Dermis blood vessel endothelial cell (primary cell): ENCODE results near the gene ORAI3. TPM values are rescaled to one million over a fixed set of nuclear protein-coding genes. Genes with fewer than 3 reads are reported as not detected.
A peak's percentile ranks its signal among the peaks of the same experiment; 100 is the strongest.

Experiments
- DNase-seq: peaks from one replicate; pipeline ENCODE4 v3.0.0; 2010
- total RNA-seq: library from RNA; depleted of rRNA; stranded (reverse); fragments of >200 nt; gene quantifications from 2 replicates; pipeline ENCODE4 v1.2.3, GENCODE V29; 2014

The ORAI3 gene
- total RNA-seq, 1 donor from 2014 or later, result 40.2 TPM

GRCh38 chr16:30992276-30992780 lies 43.5 kb downstream of the ORAI3 start:
- no peak for DNase-seq

GRCh38 chr16:30992931-30993816 lies 44.3 kb downstream of the ORAI3 start:
- no peak for DNase-seq

DNA sequence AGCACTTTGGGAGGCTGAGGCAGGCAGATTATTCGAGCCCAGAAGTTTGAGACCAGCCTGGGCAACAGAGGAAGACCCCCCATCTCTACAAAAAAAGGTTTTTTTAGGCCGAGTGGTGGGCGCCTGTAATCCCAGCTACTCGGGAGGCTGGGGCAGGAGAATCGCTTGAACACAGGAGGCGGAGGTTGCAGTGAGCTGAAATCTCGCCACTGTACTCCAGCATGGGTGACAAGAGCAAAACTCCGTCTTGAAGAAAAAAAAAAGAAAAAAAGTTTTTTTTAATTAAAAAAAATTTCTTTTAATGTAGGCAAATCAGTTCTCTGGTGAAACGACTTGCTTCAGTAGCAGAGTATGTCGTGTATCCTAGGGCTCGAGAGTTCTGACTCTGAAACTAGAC lies 47.1 kb downstream of the ORAI3 start:
- no peak for DNase-seq

GRCh38 chr16:30996324-30996984 lies 47.6 kb downstream of the ORAI3 start:
- DNase-seq, result peak; percentile 60

GRCh38 chr16:30996985-30997724 lies 48.3 kb downstream of the ORAI3 start:
- DNase-seq, result peak; percentile 63

DNA sequence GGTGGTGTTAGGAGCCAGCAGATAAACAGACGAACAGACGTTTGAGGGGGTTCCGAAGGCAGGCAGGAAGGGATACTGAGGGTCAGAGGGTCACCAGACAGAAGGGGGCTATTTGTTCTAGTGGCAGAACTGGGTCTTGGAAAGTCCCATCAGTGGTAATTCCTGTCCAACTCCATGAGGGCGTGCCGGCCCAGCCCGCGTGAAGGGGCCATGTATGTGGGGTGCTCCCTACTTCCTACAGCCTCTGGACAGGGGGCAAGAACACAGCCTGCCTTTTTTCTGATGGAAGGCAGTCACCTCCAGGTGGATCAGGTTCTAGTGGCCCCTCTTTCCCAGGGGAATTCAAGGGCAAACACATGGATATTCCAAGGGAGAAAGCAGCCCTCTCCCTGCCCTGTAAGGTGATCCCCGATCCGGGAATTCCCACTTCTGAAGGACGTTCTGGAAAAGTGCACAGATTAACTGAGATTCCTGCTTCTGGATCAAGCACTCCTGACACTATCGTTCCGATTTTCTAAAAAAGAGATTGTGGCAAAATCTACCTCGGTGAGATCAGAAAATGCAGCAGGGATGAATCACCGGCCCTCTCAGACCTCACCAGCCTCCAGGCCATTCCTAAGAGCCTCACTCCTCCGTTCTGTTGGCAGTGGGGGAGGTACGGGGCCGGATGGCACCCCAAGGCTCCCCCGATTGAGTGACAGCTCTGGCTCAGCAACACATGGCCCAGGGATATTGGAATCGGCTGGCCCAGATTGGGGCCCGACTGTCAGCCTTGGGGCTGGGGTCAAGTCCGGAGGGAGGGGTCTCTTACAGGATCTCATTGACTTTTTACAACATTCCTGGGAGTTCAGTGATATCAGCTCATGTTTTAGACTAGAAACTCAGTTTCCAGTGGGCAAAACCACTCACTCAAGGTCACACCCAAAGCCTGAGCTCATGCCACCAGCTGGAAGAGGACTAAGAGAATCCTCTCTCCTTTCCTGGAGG lies 49.1 kb downstream of the ORAI3 start:
- DNase-seq, result peak; percentile 12

DNA sequence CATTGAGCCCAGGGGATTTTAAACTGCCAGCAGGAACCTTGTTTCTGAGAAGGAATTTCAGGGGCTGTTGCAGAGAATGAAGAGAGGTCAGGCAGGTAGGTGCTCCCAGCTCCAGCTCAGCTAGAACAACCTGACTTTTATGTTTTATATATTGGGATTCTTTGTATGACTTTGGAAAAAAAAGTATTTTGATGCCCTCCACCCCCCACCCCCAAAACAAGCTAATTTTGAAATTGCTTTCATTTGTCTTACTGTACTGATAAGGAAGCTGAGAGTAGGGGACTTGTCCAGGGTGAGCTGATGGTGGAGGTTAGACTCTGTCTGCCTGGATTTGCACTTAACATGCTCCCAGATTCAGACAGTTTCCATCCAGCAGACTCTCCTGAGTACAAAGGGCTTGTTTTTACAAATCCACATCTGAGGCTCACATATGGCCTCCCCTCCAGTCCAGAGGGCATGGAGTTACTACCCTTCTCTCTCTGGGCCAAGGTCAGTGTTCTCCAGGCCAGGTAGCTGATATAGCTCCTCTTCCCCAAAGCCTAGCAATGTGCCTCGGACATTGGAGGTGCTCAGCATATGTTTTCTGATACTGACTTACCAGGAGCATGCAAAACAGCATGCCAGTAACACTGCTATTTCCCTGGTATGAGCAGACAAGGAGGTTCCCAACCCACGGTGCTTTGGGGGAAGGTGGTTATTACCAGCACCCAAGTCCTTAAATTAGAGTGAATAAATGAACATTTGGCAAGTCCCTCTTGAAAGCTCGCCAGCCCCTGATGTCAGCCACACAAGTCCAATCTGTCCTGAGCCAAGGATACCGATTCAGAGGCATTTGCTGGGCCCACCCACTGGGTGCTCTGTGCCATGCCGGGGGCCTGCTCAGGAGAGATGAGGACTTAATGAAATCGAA lies 50.2 kb downstream of the ORAI3 start:
- no peak for DNase-seq

DNA sequence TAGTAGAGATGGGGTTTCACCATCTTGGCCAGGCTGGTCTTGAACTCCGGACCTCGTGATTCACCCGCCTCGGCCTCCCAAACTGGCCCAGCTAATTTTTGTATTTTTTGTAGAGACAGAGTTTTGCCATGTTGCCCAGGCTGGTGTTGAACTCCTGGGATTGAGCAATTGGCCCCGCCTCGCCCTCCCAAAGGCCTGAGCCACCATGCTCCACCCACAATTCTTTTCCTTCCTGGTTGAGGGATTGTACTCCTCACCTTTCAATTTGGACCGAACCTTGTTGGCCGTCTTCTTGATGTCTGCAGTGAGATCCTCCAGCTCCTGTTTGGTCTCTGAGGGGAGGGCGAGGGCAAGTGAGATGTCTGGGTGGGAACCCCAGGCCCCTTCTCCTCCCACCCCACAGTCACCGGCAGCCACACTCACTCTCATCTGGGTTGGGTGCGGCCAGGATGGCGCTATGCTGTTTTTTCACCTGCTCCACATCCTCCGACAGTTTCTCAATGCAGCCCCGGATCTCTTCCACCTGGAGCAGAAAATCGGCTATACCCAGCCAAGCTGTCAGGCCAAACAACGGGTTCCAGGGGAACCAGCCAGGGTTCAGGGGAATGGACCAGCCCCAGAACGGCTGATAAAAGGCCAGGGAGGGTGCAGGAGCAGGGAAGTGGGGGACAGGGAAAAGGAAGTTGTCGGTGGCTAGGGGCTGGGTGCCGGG lies 52.0 kb downstream of the ORAI3 start:
- no peak for DNase-seq

DNA sequence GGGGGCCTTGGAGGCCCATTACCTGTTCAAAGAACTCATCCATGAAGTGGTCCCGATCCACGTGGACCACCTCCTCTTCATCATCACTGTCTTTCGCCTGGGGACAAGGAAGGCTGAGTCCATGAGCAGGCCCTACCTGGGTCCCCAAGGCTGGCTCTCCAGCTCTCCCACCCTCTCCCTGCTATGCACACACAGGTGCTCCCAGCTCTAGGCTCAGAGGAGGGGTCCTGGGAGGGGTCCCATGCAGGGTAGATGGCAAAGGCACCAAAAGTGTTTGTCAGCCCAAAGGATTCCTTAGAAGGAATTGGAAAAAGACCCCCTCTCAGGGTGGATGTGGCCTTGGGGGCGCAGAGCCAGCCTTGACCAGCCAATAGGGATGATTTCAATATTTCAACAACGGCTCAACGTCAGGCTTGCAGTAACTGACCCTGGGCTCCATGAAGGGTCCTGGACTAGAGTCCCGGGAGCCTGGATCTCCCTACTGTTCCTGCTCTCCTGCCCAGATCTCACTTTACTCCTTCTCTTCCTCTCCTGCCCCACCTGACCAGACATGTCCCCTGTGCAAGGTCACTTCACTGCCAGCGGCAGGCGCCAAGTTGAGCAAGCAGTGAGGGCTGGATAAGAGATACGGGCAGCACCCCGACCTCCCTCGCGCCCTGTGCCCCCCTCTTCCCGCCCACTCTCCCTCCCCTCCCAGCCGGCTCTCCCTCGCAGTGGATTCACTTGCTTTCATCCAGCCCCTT lies 52.8 kb downstream of the ORAI3 start:
- DNase-seq, result no peak

DNA sequence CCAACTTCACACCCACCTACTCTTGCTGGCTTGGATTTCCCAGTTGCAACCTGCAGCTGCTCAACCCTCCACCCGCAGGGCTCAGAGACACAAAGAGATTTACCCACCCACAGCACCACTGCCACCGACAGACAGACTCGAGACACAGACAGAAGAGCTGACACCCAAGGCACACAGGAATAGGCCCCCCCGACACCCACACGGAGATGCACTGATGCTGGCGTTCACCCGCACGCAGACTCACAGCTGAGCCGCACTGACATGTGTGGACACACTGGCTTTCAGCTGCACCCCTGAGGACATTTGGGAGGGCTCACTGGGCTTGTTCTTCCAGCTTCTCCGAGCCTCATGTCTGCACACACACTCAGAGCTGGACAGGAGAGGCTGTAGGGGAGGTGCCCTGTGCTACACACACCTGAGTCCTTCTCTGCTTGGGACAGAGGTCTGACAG lies 53.4 kb downstream of the ORAI3 start:
- no peak for DNase-seq

GRCh38 chr16:31002862-31003341 lies 54.0 kb downstream of the ORAI3 start:
- DNase-seq, result no peak

DNA sequence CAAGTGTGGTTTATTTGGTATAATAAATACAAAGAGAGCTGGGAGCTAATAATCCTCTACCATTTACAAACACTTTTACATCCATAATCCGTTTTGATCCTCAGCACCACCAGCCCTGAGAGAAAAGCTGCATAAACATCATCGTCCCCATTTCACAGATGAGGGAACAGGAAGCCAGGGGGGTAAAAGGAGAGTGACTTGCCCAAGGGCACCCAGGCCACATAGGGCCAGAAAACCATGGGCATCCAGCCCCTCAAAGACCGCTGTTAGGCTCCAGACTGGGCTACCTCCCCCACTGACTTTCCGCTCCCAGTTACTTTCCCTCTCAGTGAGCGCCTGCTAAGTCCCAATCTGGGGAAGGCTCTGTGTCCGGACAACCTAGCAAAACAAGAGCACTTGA lies 54.9 kb downstream of the ORAI3 start:
- no peak for DNase-seq

Other genes with a start within 250 kb of the ORAI3 start
- 44.1 and 69.1 TPM in 2 replicates for gene SRCAP, start 249.9 kb upstream of the ORAI3 start, total RNA-seq
- gene PHKG2, start 200.6 kb upstream of the ORAI3 start, total RNA-seq, result 20.1 and 21.4 TPM in 2 replicates
- gene CFAP119, start 187.0 kb upstream of the ORAI3 start, total RNA-seq, result 0.93 and 1.2 TPM in 2 replicates
- 64.5 and 100 TPM in 2 replicates for gene RNF40, start 186.7 kb upstream of the ORAI3 start, total RNA-seq
- 6.1 and 8.4 TPM in 2 replicates for gene ZNF629, start 161.9 kb upstream of the ORAI3 start, total RNA-seq
- gene BCL7C, start 55.0 kb upstream of the ORAI3 start, total RNA-seq, result 40.0 and 58.0 TPM in 2 replicates
- 0.17 and 0.70 TPM in 2 replicates for gene CTF1, start 52.5 kb upstream of the ORAI3 start, total RNA-seq
- 21.8 and 26.7 TPM in 2 replicates for gene FBXL19, start 25.5 kb upstream of the ORAI3 start, total RNA-seq
- gene SETD1A, start 8.7 kb downstream of the ORAI3 start, total RNA-seq, result 2.6 and 5.3 TPM in 2 replicates
- 21.0 and 26.4 TPM in 2 replicates for gene HSD3B7, start 36.1 kb downstream of the ORAI3 start, total RNA-seq
- 0.51 and 0.70 TPM in 2 replicates for gene STX1B, start 61.6 kb downstream of the ORAI3 start, total RNA-seq
- gene STX4, start 84.5 kb downstream of the ORAI3 start, total RNA-seq, result 22.9 and 26.2 TPM in 2 replicates
- 7.3 and 9.0 TPM in 2 replicates for gene ZNF668, start 125.2 kb downstream of the ORAI3 start, total RNA-seq
- 16.0 and 17.4 TPM in 2 replicates for gene ZNF646, start 125.4 kb downstream of the ORAI3 start, total RNA-seq
- gene PRSS53, start 139.9 kb downstream of the ORAI3 start, total RNA-seq, result 0.88 and 2.0 TPM in 2 replicates
- 67.6 and 109 TPM in 2 replicates for gene VKORC1, start 145.7 kb downstream of the ORAI3 start, total RNA-seq
- 18.4 and 36.2 TPM in 2 replicates for gene BCKDK, start 159.3 kb downstream of the ORAI3 start, total RNA-seq
- gene KAT8, start 168.6 kb downstream of the ORAI3 start, total RNA-seq, result 38.3 and 45.6 TPM in 2 replicates
- not detected in 2 replicates for gene PRSS8, start 186.7 kb downstream of the ORAI3 start, total RNA-seq
- gene PRSS36, start 201.0 kb downstream of the ORAI3 start, total RNA-seq, result 0.51 TPM in 1 of 2 replicates, not detected in the other
- 68.2 and 71.3 TPM in 2 replicates for gene FUS, start 231.1 kb downstream of the ORAI3 start, total RNA-seq